C4-2B (cell line): ENCODE results near the gene JMJD8.

Experiments used
- CTCF ChIP-seq: fragments of 450-650 bp; conservative IDR thresholded peaks from 2 replicates; pipeline ENCODE4 v1.5.1; 2017; ENCODE audit warnings: mild to moderate bottlenecking
- ZFX ChIP-seq: fragments of 450-650 bp; IDR thresholded peaks from 2 replicates; pipeline ENCODE4 v1.6.1; 2017

DNA sequence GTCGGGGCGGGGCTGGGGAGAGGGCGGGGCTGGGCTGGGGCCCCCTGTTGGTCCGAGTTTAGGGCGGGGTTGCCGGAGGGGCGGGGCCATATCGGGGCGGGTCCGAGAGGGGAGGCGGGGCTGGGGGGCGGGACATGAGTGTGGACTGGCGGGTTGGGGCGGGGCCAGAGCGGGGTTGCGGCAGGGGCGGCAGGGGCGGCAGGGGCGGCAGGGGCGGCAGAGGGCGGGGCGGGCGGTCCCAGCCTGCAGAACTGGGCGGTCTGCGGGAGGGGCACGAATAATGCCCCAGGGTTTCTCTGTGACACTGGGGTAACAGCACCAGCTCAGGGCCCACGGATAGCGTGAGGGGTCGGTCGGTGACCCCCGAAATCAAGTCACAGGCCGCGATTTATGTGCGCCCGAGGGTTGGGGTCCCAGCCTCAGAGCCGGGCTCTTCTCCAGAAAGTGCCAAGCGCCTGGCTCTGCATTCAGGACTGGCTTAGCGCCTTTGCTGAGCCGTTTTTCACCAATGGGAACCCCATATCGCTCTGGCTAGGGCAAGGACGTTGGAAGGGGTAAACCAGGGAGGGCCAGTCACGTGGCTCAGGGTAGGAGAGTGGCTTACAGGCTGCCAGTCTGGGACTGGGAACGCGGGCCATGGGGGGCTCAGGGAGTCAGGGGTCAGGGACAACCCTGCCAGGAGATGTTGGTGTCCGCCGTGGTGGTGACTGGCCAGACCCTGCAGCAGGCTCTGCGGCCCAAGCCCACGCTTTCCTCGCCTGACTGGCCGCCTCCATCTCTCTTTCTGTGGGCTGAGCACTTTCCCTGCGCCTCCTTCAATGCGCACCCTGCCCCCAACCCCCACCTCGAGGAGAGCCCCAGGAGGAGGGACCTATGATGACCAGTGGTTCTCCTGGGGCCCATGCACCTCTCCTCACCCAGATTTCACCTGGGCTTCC lies 46.8 kb downstream of the JMJD8 start:
- TF ChIP-seq CTCF (no peak), ZFX (no peak)
